HCT116 (cell line): Measurements from ENCODE around the gene YTHDF1. TPM values are rescaled to one million over a fixed set of nuclear protein-coding genes. Genes with fewer than 3 reads are reported as not detected.

Source experiments
- ATAC-seq: fragments of 200-7000 bp; cut with Tn5 transposase; 2 replicates; pipeline ENCODE4 v1.9.1; 2020; ENCODE audit warnings: mild to moderate bottlenecking, moderate library complexity
- BruUV-seq: library from RNA; stranded (reverse); fragments of 400-500 nt; replicated peaks from 2 replicates; lab custom pipeline; 2021; lab: Mats Ljungman, UMichigan
- CTCF ChIA-PET: fragments of 300-600 bp; sonication (Branson Sonifier 250); formaldehyde crosslinking; loops from one replicate; lab custom pipeline; 2021; ENCODE audit warnings: antibody characterized with exemption; lab: Charles Lee
- POLR2A ChIA-PET: fragments of 300-600, 350-600 bp; sonication (Branson Sonifier 250); formaldehyde crosslinking; loops from one replicate; lab custom pipeline; 2021; ENCODE audit warnings: antibody characterized with exemption; lab: Charles Lee
- RAD21 ChIA-PET, 2 experiments: fragments of 300-600 bp; sonication (Branson Sonifier 250); formaldehyde crosslinking; loops; one replicate each; lab custom pipeline; 2023; ENCODE audit warnings: low total read pairs in 2 of 2; ENCODE audit not compliant: uncharacterized antibody in 2 of 2, unreplicated experiment in 2 of 2, low non-redundant PET in 1 of 2; lab: Charles Lee
- DNase-seq: peaks from one replicate; pipeline ENCODE4 v3.0.0-alpha.2; 2010; ENCODE audit warnings: low read depth, low spot score
- H2AFZ ChIP-seq: fragments of 200-600 bp; shearing (Covaris generic), sonication (generic); 2 replicates; pipeline ENCODE4 v1.6.1; 2017; ENCODE audit warnings: low read depth, mixed run types, mixed read lengths, antibody characterized with exemption, low read length; ENCODE audit not compliant: poor library complexity, severe bottlenecking
- H3K27ac ChIP-seq: 2 replicates; pipeline ENCODE4 v1.5.1; 2012; ENCODE audit warnings: low read depth, low read length
- H3K27me3 ChIP-seq: fragments of 200-600 bp; sonication (generic); 2 replicates; pipeline ENCODE4 v1.6.1; 2016; ENCODE audit warnings: mixed run types, low read length, mixed read lengths; ENCODE audit not compliant: insufficient read depth
- H3K36me3 ChIP-seq, 2 experiments: fragments of 200-500 bp in 1 of 2; fragments of 200-600 bp in 1 of 2; sonication (Bioruptor generic) in 1 of 2; sonication (generic) in 1 of 2; 2 replicates each; pipeline versions ENCODE4 v1.5.1 to v1.6.1; 2014 to 2016; ENCODE audit warnings: low read length in 2 of 2, inconsistent platforms in 1 of 2, mixed read lengths in 1 of 2, mixed run types in 1 of 2; ENCODE audit not compliant: insufficient read depth in 2 of 2, control insufficient read depth in 1 of 2
- H3K4me1 ChIP-seq, 2 experiments: fragments of 200-600 bp in 1 of 2; sonication (generic) in 1 of 2; 2 replicates each; pipeline versions ENCODE4 v1.5.1 to v1.6.1; 2012 to 2017; ENCODE audit warnings: low read length in 2 of 2, inconsistent platforms in 1 of 2, mild to moderate bottlenecking in 1 of 2, mixed read lengths in 1 of 2, mixed run types in 1 of 2, moderate library complexity in 1 of 2; ENCODE audit not compliant: insufficient read depth in 2 of 2, control insufficient read depth in 1 of 2
- H3K4me2 ChIP-seq: fragments of 200-600 bp; sonication (generic); 2 replicates; pipeline ENCODE4 v1.6.1; 2017; ENCODE audit warnings: mixed run types, low read length, mixed read lengths
- H3K4me3 ChIP-seq, 2 experiments: fragments of 200-600 bp in 1 of 2; sonication (generic) in 1 of 2; replicated peaks in 1 of 2; 2 replicates each; pipeline ENCODE4 v1.5.1; 2011 to 2016; ENCODE audit warnings: low read length in 2 of 2, control low read depth in 1 of 2, low read depth in 1 of 2, mild to moderate bottlenecking in 1 of 2, mixed read lengths in 1 of 2, mixed run types in 1 of 2
- H3K79me2 ChIP-seq: fragments of 200-600 bp; sonication (generic); 2 replicates; pipeline ENCODE4 v1.6.1; 2017; ENCODE audit warnings: mild to moderate bottlenecking, mixed run types, low read length, moderate library complexity, mixed read lengths; ENCODE audit not compliant: insufficient read depth
- H3K9ac ChIP-seq: fragments of 200-600 bp; sonication (generic); 2 replicates; pipeline ENCODE4 v1.6.1; 2016; ENCODE audit warnings: low read length, mixed read lengths
- H3K9me2 ChIP-seq: fragments of 200-600 bp; sonication (generic), shearing (Covaris generic); 2 replicates; pipeline ENCODE4 v1.6.1; 2017; ENCODE audit warnings: mixed run types, mild to moderate bottlenecking, moderate library complexity; ENCODE audit not compliant: insufficient read depth
- H3K9me3 ChIP-seq, 2 experiments: fragments of 200-500 bp in 1 of 2; fragments of 200-600 bp in 1 of 2; sonication (Bioruptor generic) in 1 of 2; sonication (generic) in 1 of 2; 2 replicates each; pipeline ENCODE4 v1.6.1; 2014 to 2017; ENCODE audit warnings: low read length in 2 of 2, mixed read lengths in 2 of 2, inconsistent platforms in 1 of 2, low read depth in 1 of 2, mild to moderate bottlenecking in 1 of 2, mixed run types in 1 of 2, moderate library complexity in 1 of 2; ENCODE audit not compliant: control insufficient read depth in 1 of 2, insufficient read depth in 1 of 2
- H4K20me1 ChIP-seq: fragments of 200-600 bp; sonication (generic), shearing (Covaris generic); 2 replicates; pipeline ENCODE4 v1.6.1; 2017; ENCODE audit warnings: mixed run types, mild to moderate bottlenecking, moderate library complexity; ENCODE audit not compliant: insufficient read depth
- CBX3 ChIP-seq: IDR thresholded peaks from 2 replicates; pipeline ENCODE4 v1.6.1; 2012; ENCODE audit warnings: low read depth
- CEBPB ChIP-seq: IDR thresholded peaks from 2 replicates; pipeline ENCODE4 v1.6.1; 2012; ENCODE audit warnings: low read depth
- EZH2phosphoT487 ChIP-seq: fragments of 200-600 bp; IDR thresholded peaks from 2 replicates; pipeline ENCODE4 v1.6.1; 2018; ENCODE audit warnings: antibody characterized with exemption, borderline replicate concordance
- FOSL1 ChIP-seq: IDR thresholded peaks from 2 replicates; pipeline ENCODE4 v1.6.1; 2012; ENCODE audit warnings: low read depth
- JUND ChIP-seq: IDR thresholded peaks from 2 replicates; pipeline ENCODE4 v1.6.1; 2012
- POLR2A ChIP-seq: IDR thresholded peaks from 2 replicates; pipeline ENCODE4 v1.7.0; 2011; ENCODE audit warnings: borderline replicate concordance; ENCODE audit not compliant: insufficient read depth, insufficient read length; ENCODE audit errors: extremely low read depth
- POLR2AphosphoS5 ChIP-seq: IDR thresholded peaks from 2 replicates; pipeline ENCODE4 v1.6.1; 2011; ENCODE audit warnings: mild to moderate bottlenecking, low read depth, low read length, moderate library complexity
- RAD21 ChIP-seq: IDR thresholded peaks from 2 replicates; pipeline ENCODE4 v1.6.1; 2012; ENCODE audit warnings: low read depth, mild to moderate bottlenecking
- SIN3A ChIP-seq: IDR thresholded peaks from 2 replicates; pipeline ENCODE4 v1.6.1; 2012; ENCODE audit warnings: low read depth
- SP1 ChIP-seq: IDR thresholded peaks from 2 replicates; pipeline ENCODE4 v1.6.1; 2012; ENCODE audit warnings: low read depth
- SRF ChIP-seq: IDR thresholded peaks from 2 replicates; pipeline ENCODE4 v1.6.1; 2012; ENCODE audit warnings: low read depth
- TCF7L2 ChIP-seq: IDR thresholded peaks from 2 replicates; pipeline ENCODE4 v1.7.0; 2011; ENCODE audit warnings: borderline replicate concordance, inconsistent platforms; ENCODE audit not compliant: insufficient read depth, insufficient read length; ENCODE audit errors: extremely low read depth
- YY1 ChIP-seq: IDR thresholded peaks from 2 replicates; pipeline ENCODE4 v1.6.1; 2011; ENCODE audit warnings: low read length, low read depth, moderate library complexity, mild to moderate bottlenecking; ENCODE audit not compliant: insufficient replicate concordance; ENCODE audit errors: extremely low read depth
- ZFX ChIP-seq: fragments of 450-650 bp; IDR thresholded peaks from 2 replicates; pipeline ENCODE4 v1.6.1; 2017
- ZNF274 ChIP-seq: fragments of 200-500 bp; sonication (Bioruptor generic); IDR thresholded peaks from 2 replicates; pipeline ENCODE4 v1.6.1; 2014; ENCODE audit warnings: mild to moderate bottlenecking, low read depth, low read length, inconsistent platforms
- intact Hi-C: fragments of 100-400 bp; cut with micrococcal nuclease; formaldehyde crosslinking; loops from 2 replicates; pipeline ENCODE4 v1.10.0; 2022
- total RNA-seq: library from RNA; stranded (reverse); gene quantifications from one replicate; pipeline ENCODE4 v1.2.1, GENCODE V29; 2021; ENCODE audit not compliant: unreplicated experiment
- TF ChIP-seq, protein P1 (sequence below), 3 experiments: fragments of 200-600 bp in 1 of 3; sonication (generic) in 1 of 3; IDR thresholded peaks in 2 of 3; conservative IDR thresholded peaks in 1 of 3; 2 replicates each; pipeline ENCODE4 v1.5.1; 2012 to 2017; ENCODE audit warnings: low read depth in 2 of 3, low read length in 2 of 3, antibody characterized with exemption in 1 of 3, borderline replicate concordance in 1 of 3, control low read depth in 1 of 3, mild to moderate bottlenecking in 1 of 3, mixed read lengths in 1 of 3, mixed run types in 1 of 3, moderate library complexity in 1 of 3; ENCODE audit not compliant: insufficient read depth in 1 of 3
- TF ChIP-seq, protein P2 (sequence below): IDR thresholded peaks from 2 replicates; pipeline ENCODE4 v1.6.1; 2012
- TF ChIP-seq, protein P3 (sequence below): IDR thresholded peaks from 2 replicates; pipeline ENCODE4 v1.6.1; 2011; ENCODE audit warnings: mild to moderate bottlenecking, low read length, moderate library complexity; ENCODE audit not compliant: insufficient replicate concordance; ENCODE audit errors: extremely low read depth
- TF ChIP-seq, protein P4 (sequence below): IDR thresholded peaks from 2 replicates; pipeline ENCODE4 v1.6.1; 2012; ENCODE audit warnings: low read depth

The YTHDF1 gene
- total RNA-seq, 1 experiment from 2014 or later = 42.8 TPM

DNA sequence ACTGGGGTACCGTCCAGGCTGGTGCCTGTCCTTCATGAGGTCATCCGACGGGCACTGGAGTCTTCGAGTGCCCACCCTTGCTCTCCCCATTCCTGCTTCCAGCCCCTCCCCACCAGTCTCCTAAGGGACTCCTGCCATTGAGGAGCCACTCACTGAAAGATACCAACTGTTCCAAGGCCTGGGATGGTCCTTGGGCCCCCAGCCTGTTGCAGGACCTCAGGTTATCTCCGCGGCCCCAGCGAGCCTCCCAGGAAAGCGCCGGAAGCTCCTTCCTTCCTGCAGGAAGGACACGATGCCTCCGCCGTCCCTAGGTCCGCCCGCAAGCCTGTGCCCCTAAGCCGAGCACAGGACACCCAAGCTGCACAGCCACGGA is 37.1 kb upstream of the YTHDF1 start:
- no peaks in the 10 kb centered on the region for H3K79me2 ChIP-seq
- POLR2A ChIA-PET = interaction anchor here (1.8 kb wide), 1 partner anchor 29 kb away, joined by 5 read pairs; no protein-coding TSS in a partner anchor
- H3K9ac ChIP-seq = no peak overlapping the region
- no peak overlapping the region for H3K27ac ChIP-seq
- H3K9me3 ChIP-seq = no peaks in the 10 kb centered on the region
- H3K9me2 ChIP-seq = no peaks in the 10 kb centered on the region
- DNase-seq = no peak
- TF ChIP-seq SRF = no peak
- TF ChIP-seq, protein P1, sequence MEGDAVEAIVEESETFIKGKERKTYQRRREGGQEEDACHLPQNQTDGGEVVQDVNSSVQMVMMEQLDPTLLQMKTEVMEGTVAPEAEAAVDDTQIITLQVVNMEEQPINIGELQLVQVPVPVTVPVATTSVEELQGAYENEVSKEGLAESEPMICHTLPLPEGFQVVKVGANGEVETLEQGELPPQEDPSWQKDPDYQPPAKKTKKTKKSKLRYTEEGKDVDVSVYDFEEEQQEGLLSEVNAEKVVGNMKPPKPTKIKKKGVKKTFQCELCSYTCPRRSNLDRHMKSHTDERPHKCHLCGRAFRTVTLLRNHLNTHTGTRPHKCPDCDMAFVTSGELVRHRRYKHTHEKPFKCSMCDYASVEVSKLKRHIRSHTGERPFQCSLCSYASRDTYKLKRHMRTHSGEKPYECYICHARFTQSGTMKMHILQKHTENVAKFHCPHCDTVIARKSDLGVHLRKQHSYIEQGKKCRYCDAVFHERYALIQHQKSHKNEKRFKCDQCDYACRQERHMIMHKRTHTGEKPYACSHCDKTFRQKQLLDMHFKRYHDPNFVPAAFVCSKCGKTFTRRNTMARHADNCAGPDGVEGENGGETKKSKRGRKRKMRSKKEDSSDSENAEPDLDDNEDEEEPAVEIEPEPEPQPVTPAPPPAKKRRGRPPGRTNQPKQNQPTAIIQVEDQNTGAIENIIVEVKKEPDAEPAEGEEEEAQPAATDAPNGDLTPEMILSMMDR (IDR thresholded peaks at IDR 0.05 in 2 of 3, conservative IDR thresholded peaks at IDR 0.05 in 1 of 3; ENCODE audit: borderline replicate concordance in 1 of 3, insufficient read depth in 1 of 3, low read depth in 2 of 3, low read length in 2 of 3) = no peak
- TF ChIP-seq JUND = no peak
- no peak for TF ChIP-seq SIN3A
- TF ChIP-seq ZNF274 = no peak
- TF ChIP-seq CBX3 = no peak
- TF ChIP-seq ZFX = no peak
- TF ChIP-seq SP1 = no peak
- TF ChIP-seq, protein P2, sequence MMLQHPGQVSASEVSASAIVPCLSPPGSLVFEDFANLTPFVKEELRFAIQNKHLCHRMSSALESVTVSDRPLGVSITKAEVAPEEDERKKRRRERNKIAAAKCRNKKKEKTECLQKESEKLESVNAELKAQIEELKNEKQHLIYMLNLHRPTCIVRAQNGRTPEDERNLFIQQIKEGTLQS = no peak
- no peak for TF ChIP-seq TCF7L2
- TF ChIP-seq CEBPB = no peak
- TF ChIP-seq, protein P3, sequence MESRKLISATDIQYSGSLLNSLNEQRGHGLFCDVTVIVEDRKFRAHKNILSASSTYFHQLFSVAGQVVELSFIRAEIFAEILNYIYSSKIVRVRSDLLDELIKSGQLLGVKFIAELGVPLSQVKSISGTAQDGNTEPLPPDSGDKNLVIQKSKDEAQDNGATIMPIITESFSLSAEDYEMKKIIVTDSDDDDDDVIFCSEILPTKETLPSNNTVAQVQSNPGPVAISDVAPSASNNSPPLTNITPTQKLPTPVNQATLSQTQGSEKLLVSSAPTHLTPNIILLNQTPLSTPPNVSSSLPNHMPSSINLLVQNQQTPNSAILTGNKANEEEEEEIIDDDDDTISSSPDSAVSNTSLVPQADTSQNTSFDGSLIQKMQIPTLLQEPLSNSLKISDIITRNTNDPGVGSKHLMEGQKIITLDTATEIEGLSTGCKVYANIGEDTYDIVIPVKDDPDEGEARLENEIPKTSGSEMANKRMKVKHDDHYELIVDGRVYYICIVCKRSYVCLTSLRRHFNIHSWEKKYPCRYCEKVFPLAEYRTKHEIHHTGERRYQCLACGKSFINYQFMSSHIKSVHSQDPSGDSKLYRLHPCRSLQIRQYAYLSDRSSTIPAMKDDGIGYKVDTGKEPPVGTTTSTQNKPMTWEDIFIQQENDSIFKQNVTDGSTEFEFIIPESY = no peak
- no peak for TF ChIP-seq POLR2AphosphoS5
- no peak for TF ChIP-seq POLR2A
- TF ChIP-seq, protein P4, sequence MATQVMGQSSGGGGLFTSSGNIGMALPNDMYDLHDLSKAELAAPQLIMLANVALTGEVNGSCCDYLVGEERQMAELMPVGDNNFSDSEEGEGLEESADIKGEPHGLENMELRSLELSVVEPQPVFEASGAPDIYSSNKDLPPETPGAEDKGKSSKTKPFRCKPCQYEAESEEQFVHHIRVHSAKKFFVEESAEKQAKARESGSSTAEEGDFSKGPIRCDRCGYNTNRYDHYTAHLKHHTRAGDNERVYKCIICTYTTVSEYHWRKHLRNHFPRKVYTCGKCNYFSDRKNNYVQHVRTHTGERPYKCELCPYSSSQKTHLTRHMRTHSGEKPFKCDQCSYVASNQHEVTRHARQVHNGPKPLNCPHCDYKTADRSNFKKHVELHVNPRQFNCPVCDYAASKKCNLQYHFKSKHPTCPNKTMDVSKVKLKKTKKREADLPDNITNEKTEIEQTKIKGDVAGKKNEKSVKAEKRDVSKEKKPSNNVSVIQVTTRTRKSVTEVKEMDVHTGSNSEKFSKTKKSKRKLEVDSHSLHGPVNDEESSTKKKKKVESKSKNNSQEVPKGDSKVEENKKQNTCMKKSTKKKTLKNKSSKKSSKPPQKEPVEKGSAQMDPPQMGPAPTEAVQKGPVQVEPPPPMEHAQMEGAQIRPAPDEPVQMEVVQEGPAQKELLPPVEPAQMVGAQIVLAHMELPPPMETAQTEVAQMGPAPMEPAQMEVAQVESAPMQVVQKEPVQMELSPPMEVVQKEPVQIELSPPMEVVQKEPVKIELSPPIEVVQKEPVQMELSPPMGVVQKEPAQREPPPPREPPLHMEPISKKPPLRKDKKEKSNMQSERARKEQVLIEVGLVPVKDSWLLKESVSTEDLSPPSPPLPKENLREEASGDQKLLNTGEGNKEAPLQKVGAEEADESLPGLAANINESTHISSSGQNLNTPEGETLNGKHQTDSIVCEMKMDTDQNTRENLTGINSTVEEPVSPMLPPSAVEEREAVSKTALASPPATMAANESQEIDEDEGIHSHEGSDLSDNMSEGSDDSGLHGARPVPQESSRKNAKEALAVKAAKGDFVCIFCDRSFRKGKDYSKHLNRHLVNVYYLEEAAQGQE = no peak
- TF ChIP-seq EZH2phosphoT487 = no peak
- no peak for TF ChIP-seq YY1
- TF ChIP-seq RAD21 = no peak
- TF ChIP-seq FOSL1 = no peak
- H2AFZ ChIP-seq = no peak overlapping the region
- CTCF ChIA-PET = interaction anchor here (1.5 kb wide), 1 partner anchor 30 kb away, joined by 4 read pairs; no protein-coding TSS in a partner anchor
- RAD21 ChIA-PET = no interaction called here
- H3K36me3 ChIP-seq = no peaks in the 10 kb centered on the region
- intact Hi-C loops = no loop called here
- H4K20me1 ChIP-seq = no peaks in the 10 kb centered on the region
- no peak overlapping the region for H3K4me3 ChIP-seq
- no TSS peak for BruUV-seq
- no peaks in the 10 kb centered on the region for H3K27me3 ChIP-seq
- no peak for ATAC-seq
- no peaks in the 10 kb centered on the region for H3K4me1 ChIP-seq
- H3K4me2 ChIP-seq = no peak overlapping the region
